Smooth muscle cell (in vitro differentiated cells): ENCODE measurements around the gene ASH1L. TPM values are rescaled to one million over a fixed set of nuclear protein-coding genes. Genes with fewer than 3 reads are reported as not detected.

ENCODE experiments used
- DNase-seq: peaks from one replicate; lab custom pipeline; 2025; ENCODE audit not compliant: unreplicated experiment; lab: John Stamatoyannopoulos, UW
- H2AFZ ChIP-seq: fragments of 200-600 bp; sonication (generic); 2 replicates; pipeline ENCODE4 v1.6.0; 2016; ENCODE audit warnings: antibody characterized with exemption, low read depth, mild to moderate bottlenecking
- H3F3A ChIP-seq: fragments of 200-600 bp; sonication (generic); 2 replicates; pipeline ENCODE4 v1.6.0; 2017; ENCODE audit warnings: antibody characterized with exemption, low read depth
- H3K27ac ChIP-seq: fragments of 200-600 bp; sonication (generic); 2 replicates; pipeline ENCODE4 v1.5.1; 2016; ENCODE audit warnings: low read depth, mild to moderate bottlenecking
- H3K27me3 ChIP-seq: fragments of 200-600 bp; sonication (generic); 2 replicates; pipeline ENCODE4 v1.6.1; 2016; ENCODE audit warnings: low read depth, mild to moderate bottlenecking
- H3K36me3 ChIP-seq: fragments of 200-600 bp; sonication (generic); 2 replicates; pipeline ENCODE4 v1.5.1; 2016; ENCODE audit warnings: low read depth
- H3K4me1 ChIP-seq: fragments of 200-600 bp; sonication (generic); 2 replicates; pipeline ENCODE4 v1.5.1; 2016; ENCODE audit warnings: low read depth
- H3K4me2 ChIP-seq: fragments of 200-600 bp; sonication (generic); 2 replicates; pipeline ENCODE4 v1.6.0; 2016; ENCODE audit warnings: mild to moderate bottlenecking
- H3K4me3 ChIP-seq: fragments of 200-600 bp; sonication (generic); 2 replicates; pipeline ENCODE4 v1.5.1; 2016; ENCODE audit warnings: mild to moderate bottlenecking
- H3K79me2 ChIP-seq: fragments of 200-600 bp; sonication (generic); 2 replicates; pipeline ENCODE4 v1.6.0; 2016; ENCODE audit warnings: low read depth, mild to moderate bottlenecking
- H3K9ac ChIP-seq: fragments of 200-600 bp; sonication (generic); 2 replicates; pipeline ENCODE4 v1.6.0; 2016; ENCODE audit warnings: low read depth
- H3K9me3 ChIP-seq: fragments of 200-600 bp; sonication (generic); replicated peaks from 2 replicates; pipeline ENCODE4 v1.5.1; 2016; ENCODE audit warnings: low read depth
- H4K20me1 ChIP-seq: fragments of 200-600 bp; sonication (generic); 2 replicates; pipeline ENCODE4 v1.6.0; 2016; ENCODE audit warnings: low read depth
- CTCF ChIP-seq: fragments of 200-600 bp; sonication (generic); IDR thresholded peaks from 2 replicates; pipeline ENCODE4 v1.5.1; 2017; ENCODE audit warnings: borderline replicate concordance, mild to moderate bottlenecking, antibody characterized with exemption; ENCODE audit not compliant: insufficient read depth, poor library complexity, severe bottlenecking
- WGBS: methylation state at CpG from one replicate; pipeline ENCODE4 v1.1.7; 2016; ENCODE audit warnings: low lambda C conversion rate; 5-methylcytosine and 5-hydroxymethylcytosine counted together
- polyA plus RNA-seq: library from polyadenylated mRNA; unstranded; fragments of >200 nt; fragmentation: Nextera tagmentation; extraction: Ambion mirVana; gene quantifications from 2 replicates; pipeline ENCODE4 v1.2.1, GENCODE V29; 2016
- total RNA-seq: library from RNA; depleted of rRNA; stranded (reverse); fragments of >200 nt; gene quantifications from 2 replicates; pipeline ENCODE4 v1.2.3, GENCODE V29; 2014

The ASH1L gene
- total and polyA plus RNA-seq, 2 experiments from 2014 or later, result 9.2 to 38.7 TPM

- TF ChIP-seq CTCF, result no peak
- Histone ChIP-seq H3K4me1 (no peaks in the 10 kb centered on the region), H3K9ac (no peak overlapping the region), H3K4me3 (no peak overlapping the region), H3K9me3 (no peaks in the 10 kb centered on the region), H2AFZ (no peak overlapping the region), H4K20me1 (peaks cover 74% of the 10 kb centered on the region), H3F3A (peaks cover 5% of the 10 kb centered on the region), H3K79me2 (peaks cover 61% of the 10 kb centered on the region), H3K27ac (peak overlapping the region; percentile 15), H3K36me3 (peaks cover 6% of the 10 kb centered on the region), H3K27me3 (no peaks in the 10 kb centered on the region), H3K4me2 (no peak overlapping the region)
- no peak for DNase-seq
Measured at GRCh38 chr1:155485945-155486344, 76.7 kb downstream of the ASH1L start.

- Histone ChIP-seq H3K27ac (no peak overlapping the region), H3K4me2 (no peak overlapping the region), H3K27me3 (no peaks in the 10 kb centered on the region), H3F3A (peaks cover 7% of the 10 kb centered on the region), H3K9me3 (no peaks in the 10 kb centered on the region), H3K36me3 (peaks cover 13% of the 10 kb centered on the region), H3K4me1 (no peaks in the 10 kb centered on the region), H4K20me1 (peaks cover 73% of the 10 kb centered on the region), H3K4me3 (no peak overlapping the region), H2AFZ (no peak overlapping the region), H3K9ac (no peak overlapping the region), H3K79me2 (peaks cover 60% of the 10 kb centered on the region)
- TF ChIP-seq CTCF, result no peak
- 97% methylated on average over 4 of the region's 4 CpGs for WGBS
- DNase-seq, result no peak
Measured at GRCh38 chr1:155485222-155485621, 77.4 kb downstream of the ASH1L start.

- Histone ChIP-seq H3K9me3 (no peaks in the 10 kb centered on the region), H3K4me3 (no peak overlapping the region), H3K4me1 (peaks cover 8% of the 10 kb centered on the region), H3K79me2 (peaks cover 31% of the 10 kb centered on the region), H3K27me3 (no peaks in the 10 kb centered on the region), H4K20me1 (peaks cover 54% of the 10 kb centered on the region), H3K36me3 (peaks cover 16% of the 10 kb centered on the region), H2AFZ (no peak overlapping the region), H3K9ac (no peak overlapping the region), H3F3A (peaks cover 10% of the 10 kb centered on the region), H3K27ac (no peak overlapping the region), H3K4me2 (no peak overlapping the region)
- TF ChIP-seq CTCF, result no peak
- WGBS, result 100% methylated on average over 2 of the region's 2 CpGs
- no peak for DNase-seq
Measured at GRCh38 chr1:155481741-155482241, 80.8 kb downstream of the ASH1L start.

- no peak overlapping the region for H3K27ac ChIP-seq
- no peak overlapping the region for H3K4me3 ChIP-seq
- peaks cover 8% of the 10 kb centered on the region for H3K4me1 ChIP-seq
- 57% methylated on average over 2 of the region's 2 CpGs for WGBS
- no peak for TF ChIP-seq CTCF
- DNase-seq, result no peak
- no peak overlapping the region for H3K9ac ChIP-seq
- H3K79me2 ChIP-seq, result peaks cover 22% of the 10 kb centered on the region
- H3K9me3 ChIP-seq, result no peaks in the 10 kb centered on the region
- no peak overlapping the region for H2AFZ ChIP-seq
- peaks cover 16% of the 10 kb centered on the region for H3K36me3 ChIP-seq
- no peaks in the 10 kb centered on the region for H3K27me3 ChIP-seq
- H4K20me1 ChIP-seq, result peaks cover 51% of the 10 kb centered on the region
- H3K4me2 ChIP-seq, result peak overlapping the region; percentile 16
- peaks cover 13% of the 10 kb centered on the region for H3F3A ChIP-seq
Measured at GRCh38 chr1:155479205-155479604, 83.4 kb downstream of the ASH1L start.
